Hematopoietic multipotent progenitor cell treated with erythropoietin and hydrocortisone succinate and interleukin-3 and kit ligand, for 4 days (in vitro differentiated cells): ENCODE data around the gene TMEM176A.
"Not testable (repeated sequence)": the region's sequence is repeated elsewhere in the genome, so short reads cannot be mapped to it uniquely, and the experiment has no call there.

ENCODE experiments used
- DNase-seq: peaks from one replicate; pipeline ENCODE4 v3.0.0-alpha.2; 2015

Gene TMEM176A

DNA sequence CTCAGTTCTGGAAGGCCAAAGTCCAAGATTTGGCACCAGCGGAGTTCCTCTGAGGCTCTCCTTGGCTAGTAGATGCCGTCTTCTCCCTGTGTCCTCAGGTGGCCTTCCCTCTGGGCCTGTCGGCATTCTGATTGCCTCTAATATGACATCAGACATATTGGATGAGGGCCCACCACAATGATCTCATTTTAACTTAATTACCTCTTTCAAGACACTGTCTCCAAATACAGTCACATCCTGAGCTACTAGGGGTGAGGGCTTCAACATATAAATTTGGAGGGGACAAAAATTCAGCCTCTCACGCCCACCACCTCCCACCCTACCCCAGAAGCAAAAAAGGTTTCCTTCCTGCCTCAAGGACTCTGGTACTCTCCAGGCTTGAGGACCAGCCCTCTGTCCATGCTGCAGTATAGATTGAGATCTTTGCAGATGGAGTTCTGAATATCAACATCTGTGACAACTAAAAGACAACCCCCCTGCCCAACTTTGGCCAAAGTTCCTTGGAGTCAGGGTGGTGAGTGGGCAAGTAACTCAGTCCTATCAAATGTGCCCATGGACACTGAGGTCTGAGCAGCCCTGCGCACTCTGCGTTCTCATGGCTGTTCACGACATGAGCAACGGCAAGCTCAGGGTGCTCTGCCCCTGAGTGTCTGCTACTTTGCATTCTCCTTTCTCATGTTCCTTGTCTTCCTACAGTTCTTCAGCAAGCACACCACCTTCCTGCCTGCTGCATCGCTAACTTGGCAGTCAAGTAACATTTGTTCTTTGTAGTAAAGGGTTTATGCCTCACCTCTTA is 11.9 kb upstream of the TMEM176A start:
- DNase-seq: peak; percentile 35

DNA sequence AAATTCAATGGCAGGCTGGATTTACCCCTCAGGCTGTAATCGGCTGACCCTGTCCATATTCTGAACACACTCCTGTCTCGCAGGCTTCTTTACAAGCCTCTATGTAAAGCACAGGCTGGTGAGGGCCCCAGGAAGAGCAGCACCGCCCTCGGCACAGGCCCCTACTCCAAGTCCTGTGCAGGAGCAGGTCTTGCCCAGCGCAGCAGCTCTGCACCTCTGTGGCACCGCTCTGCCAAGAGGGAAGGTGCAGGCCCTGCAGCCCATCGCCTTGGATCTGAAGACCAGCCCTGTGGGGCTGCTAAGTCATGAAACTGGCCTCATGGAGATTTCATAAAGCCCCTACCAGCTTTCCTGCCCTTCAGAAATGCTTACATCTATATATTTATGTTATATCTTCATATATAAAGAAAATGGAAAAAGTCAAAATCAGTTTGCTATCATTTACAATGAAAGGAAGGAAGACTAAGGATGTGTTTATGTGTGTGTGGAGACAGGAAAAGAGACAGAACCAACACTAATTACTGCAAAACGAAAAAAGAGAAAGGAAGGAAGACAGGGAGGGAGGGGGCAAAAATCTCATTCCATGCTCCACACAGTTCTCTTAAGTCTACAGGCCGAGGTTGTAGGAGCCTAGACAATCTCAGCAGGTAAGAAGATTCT is 10.0 kb upstream of the TMEM176A start:
- DNase-seq: no peak

DNA sequence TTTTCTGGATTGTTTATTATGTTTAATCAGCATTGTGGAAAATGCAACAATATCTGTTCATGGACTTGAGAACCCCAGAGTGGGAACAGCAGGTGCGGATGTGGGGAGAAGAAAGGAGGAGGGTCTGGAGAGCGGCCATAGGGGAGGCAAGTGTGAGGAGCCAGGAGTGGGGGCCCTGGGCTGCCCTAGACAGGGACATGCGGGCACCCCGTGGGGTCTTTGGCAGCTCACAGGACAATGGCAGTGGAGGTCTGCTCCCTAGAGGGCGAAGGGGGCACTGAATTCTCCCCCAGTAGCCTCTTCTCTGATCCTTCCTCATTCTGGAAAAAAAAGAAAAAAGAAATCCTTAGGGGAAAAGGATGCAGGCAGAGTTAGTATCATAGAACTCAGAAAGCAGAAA is 9.3 kb upstream of the TMEM176A start:
- no peak for DNase-seq

GRCh38 chr7:150791746-150792452 is 8.7 kb upstream of the TMEM176A start:
- DNase-seq: no peak

DNA sequence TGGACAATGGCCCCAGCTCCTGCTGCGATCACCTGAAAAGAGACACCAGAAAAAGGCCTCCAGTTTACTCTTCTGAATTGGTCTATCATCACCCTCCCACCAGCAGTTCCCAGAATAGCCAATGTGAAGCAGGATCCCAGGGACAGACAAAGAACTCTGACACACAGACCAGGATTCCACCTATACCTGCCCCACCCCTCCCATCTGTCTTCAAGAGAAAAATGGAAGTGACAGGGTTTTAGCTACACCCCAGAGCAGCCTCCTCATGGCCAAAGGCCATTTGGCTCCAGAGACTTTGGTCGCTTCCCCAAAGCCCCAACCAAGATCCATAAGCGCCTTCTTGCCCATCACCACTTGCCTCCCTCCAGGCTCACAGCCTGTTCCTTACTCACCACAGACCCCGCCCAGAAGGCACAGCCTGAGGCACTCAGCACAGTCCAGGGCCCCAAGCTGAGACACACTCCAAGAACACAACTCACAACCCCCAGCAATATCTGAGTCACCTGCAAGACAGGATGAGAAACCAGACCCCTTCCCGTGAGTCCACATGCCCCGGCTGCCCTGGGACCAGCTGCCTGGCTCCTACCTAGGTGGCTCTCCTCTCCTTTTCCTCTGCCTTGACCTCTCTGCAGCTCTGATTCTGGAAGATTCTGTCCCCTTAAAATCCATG is 6.9 kb upstream of the TMEM176A start:
- DNase-seq: no peak

- DNase-seq: no peak
Observed at GRCh38 chr7:150797661-150798060, 2.9 kb upstream of the TMEM176A start.

- no peak for DNase-seq
Observed at GRCh38 chr7:150799156-150799555, 1.4 kb upstream of the TMEM176A start.

GRCh38 chr7:150799741-150800580 is 608 bp upstream of the TMEM176A start, which contains the start of gene TMEM176B:
TSS of gene TMEM176B (minus strand) at chr7:150800364. CDS start at chr7:150796569, 3,795 bp downstream.
- no peak for DNase-seq

DNA sequence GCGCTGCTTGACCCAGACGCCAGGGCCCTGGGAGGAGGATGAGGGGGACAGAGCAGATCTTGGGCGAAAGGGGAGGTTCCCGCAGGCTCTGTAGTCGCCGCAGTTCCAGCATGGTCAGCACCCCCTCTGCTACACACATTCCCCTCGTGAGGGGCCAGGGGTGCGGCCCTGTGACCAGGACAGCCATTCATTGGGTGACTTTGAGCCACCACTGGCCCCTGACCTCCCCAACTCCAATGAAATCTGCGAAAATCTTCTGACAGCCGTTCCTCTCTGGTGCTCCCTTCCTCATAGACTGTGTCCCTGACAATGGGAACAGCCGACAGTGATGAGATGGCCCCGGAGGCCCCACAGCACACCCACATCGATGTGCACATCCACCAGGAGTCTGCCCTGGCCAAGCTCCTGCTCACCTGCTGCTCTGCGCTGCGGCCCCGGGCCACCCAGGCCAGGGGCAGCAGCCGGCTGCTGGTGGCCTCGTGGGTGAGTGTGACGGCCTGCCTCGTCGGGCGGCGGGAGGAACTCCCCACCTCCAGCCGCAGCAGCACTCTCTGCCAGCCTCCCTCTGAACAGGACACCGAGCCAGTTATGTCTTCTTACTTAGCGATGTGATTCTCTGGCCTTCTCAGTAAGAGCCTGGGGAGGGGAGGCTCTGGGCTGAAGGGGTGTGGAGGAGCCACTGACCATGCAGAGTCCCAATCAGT is 825 bp downstream of the TMEM176A start:
- no peak for DNase-seq

DNA sequence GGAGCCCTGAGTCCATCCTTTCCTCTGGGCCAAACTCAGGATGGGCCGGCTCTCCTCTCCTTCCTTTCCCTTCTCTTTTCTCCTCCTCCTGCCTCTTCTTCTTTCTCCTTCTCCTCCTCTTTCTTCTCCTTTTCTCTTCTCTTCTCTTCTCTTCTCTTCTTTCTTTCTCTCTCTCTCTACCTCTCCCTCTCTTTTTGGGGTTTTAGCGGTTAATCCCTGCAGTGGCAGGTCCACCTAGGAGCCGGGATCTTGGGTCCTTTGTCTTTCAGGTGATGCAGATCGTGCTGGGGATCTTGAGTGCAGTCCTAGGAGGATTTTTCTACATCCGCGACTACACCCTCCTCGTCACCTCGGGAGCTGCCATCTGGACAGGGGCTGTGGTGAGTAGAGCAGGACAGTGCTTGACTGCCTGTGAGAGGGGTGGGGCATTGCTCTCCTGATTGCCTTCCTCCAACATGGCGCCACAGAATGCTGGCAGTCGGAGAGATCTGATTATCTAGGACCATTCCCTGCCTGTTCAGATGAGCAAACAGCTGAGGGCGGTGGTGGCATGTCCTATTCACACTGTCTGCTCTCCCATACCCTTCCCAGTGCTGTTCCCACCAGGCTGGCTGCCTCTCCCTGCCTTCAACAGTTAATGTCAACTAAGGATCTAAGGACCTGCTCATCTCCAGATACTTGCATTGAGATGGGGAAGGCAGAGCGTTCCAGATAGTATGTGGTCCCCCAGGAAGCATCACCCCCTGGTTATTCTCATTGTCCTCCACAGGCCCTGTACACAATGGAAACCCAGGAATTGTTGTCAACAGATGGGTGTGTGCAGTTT is 1.6 kb downstream of the TMEM176A start:
- no peak for DNase-seq

- no peak for DNase-seq
Observed at GRCh38 chr7:150803161-150803860, 2.7 kb downstream of the TMEM176A start.

DNA sequence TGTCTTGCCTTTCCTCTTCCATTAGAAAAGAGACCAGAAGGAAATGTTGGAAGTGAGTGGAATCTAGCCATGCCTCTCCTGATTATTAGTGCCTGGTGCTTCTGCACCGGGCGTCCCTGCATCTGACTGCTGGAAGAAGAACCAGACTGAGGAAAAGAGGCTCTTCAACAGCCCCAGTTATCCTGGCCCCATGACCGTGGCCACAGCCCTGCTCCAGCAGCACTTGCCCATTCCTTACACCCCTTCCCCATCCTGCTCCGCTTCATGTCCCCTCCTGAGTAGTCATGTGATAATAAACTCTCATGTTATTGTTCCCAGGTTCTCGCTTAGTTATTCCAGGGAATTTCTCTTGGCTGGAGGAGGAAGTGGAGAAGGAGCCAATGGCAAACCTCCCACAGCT is 4.2 kb downstream of the TMEM176A start:
- DNase-seq: no peak

GRCh38 chr7:150805864-150806263 is 5.3 kb downstream of the TMEM176A start:
- DNase-seq: no peak

GRCh38 chr7:150806454-150806853 is 5.9 kb downstream of the TMEM176A start:
- DNase-seq: no peak

- no peak for DNase-seq
Observed at GRCh38 chr7:150806863-150807262, 6.3 kb downstream of the TMEM176A start.

DNA sequence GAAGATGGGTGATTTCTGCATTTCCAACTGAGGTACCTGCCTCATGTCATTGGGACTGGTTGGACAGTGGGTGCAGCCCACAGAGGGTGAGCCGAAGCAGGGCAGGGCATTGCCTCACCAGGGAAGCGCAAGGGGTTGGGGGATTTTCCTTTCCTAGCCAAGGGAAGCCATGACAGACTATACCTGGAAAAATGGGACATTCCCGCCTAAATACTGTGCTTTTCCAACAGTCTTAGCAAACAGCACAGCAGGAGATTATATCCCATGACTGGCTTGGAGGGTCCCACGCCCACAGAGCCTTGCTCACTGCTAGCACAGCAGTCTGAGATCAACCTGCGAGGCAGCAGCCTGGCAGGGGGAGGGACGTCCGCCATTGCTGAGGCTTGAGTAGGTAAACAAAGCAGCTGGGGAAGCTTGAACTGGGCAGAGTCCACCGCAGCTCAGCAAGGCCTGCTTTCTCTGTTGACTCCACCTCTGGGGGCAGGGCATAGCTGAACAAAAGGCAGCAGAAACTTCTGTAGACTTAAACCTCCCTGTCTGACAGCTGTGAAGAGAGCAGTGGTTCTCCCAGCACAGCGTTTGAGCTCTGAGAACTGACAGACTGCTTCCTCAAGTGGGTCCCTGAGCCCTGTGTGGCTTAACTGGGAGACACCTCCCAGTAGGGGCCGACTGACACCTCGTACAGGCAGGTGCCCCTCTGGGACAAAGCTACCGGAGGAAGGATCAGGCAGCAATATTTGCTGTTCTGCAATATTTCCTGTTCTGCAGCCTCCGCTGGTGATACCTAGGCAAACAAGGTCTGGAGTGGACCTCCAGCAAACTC is 7.3 kb downstream of the TMEM176A start:
- DNase-seq: not testable (repeated sequence)

DNA sequence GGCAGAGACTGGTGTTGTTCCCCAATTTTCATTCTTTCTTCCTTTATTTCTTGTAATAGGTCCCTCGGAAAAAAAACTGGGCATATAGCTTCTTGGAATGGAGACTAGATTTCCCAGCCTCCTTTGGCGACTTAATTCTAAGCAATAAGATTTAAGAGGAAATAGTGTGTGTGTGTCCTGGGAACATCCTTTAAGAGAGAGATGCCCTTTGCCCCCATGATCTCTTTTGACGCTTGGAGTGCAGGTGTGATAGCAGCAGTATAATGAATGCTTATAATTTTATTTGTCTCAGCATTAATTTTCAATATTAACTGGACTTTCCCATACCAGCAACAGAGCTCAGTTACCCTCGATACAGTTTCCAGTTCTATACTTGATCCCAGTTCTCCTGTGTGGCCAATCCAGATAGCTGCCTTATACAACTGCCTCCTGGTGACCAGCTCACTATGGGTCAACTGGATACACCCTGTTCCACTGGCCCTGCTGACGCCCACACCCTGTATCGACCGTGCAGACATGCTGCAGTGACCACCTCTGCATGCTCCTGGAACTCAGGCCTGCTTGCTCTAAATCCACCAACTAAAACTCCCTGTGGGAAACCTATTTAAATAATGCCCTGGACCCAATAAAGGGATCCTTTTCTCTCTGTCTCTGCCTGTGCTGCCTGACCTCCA is 13.9 kb downstream of the TMEM176A start:
- DNase-seq: no peak

GRCh38 chr7:150818971-150819370 is 18.4 kb downstream of the TMEM176A start:
- DNase-seq: no peak
